Mesothelial cell of epicardium (in vitro differentiated cells): ENCODE data around the gene KRT84. TPM values are rescaled to one million over a fixed set of nuclear protein-coding genes. Genes with fewer than 3 reads are reported as not detected.

ENCODE experiments used
- DNase-seq, 2 experiments: peaks; one replicate each; pipeline ENCODE4 v3.0.0; 2021; ENCODE audit warnings: low spot score in 2 of 2; ENCODE audit not compliant: unreplicated experiment in 2 of 2
- H3K27ac Mint-ChIP-seq: 2 replicates; pipeline ENCODE4 v1.8.0; 2021; ENCODE audit warnings: mixed read lengths
- H3K27me3 Mint-ChIP-seq: 2 replicates; pipeline ENCODE4 v1.8.0; 2021; ENCODE audit warnings: low read depth, mixed read lengths
- H3K36me3 Mint-ChIP-seq: 2 replicates; pipeline ENCODE4 v1.8.0; 2021; ENCODE audit warnings: mixed read lengths
- H3K4me1 Mint-ChIP-seq: 2 replicates; pipeline ENCODE4 v1.8.0; 2021; ENCODE audit warnings: mixed read lengths
- H3K4me3 Mint-ChIP-seq: 2 replicates; pipeline ENCODE4 v1.8.0; 2021; ENCODE audit warnings: mild to moderate bottlenecking, moderate library complexity, mixed read lengths
- H3K9me3 Mint-ChIP-seq: 2 replicates; pipeline ENCODE4 v1.8.0; 2021; ENCODE audit warnings: mixed read lengths
- CTCF ChIP-seq: fragments of 200-600 bp; sonication (generic); IDR thresholded peaks from one replicate; pipeline ENCODE4 v1.5.0; 2021; ENCODE audit warnings: antibody characterized with exemption; ENCODE audit not compliant: unreplicated experiment
- total RNA-seq: library from RNA; stranded (reverse); gene quantifications from 3 replicates; pipeline ENCODE4 v1.2.1, GENCODE V29; 2021

The KRT84 gene
- total RNA-seq, 1 donor from 2014 or later = not detected

GRCh38 chr12:52369211-52369610 lies 16.2 kb downstream of the KRT84 start:
- peaks cover 4% of the 10 kb centered on the region for H3K4me1 Mint-ChIP-seq
- H3K27me3 Mint-ChIP-seq = peaks cover 31% of the 10 kb centered on the region
- no peak overlapping the region for H3K4me3 Mint-ChIP-seq
- no peaks in the 10 kb centered on the region for H3K36me3 Mint-ChIP-seq
- H3K27ac Mint-ChIP-seq = no peak overlapping the region
- H3K9me3 Mint-ChIP-seq = peaks cover 5% of the 10 kb centered on the region
- no peak for TF ChIP-seq CTCF
- DNase-seq = no peak

- no peaks in the 10 kb centered on the region for H3K36me3 Mint-ChIP-seq
- no peaks in the 10 kb centered on the region for H3K9me3 Mint-ChIP-seq
- H3K27ac Mint-ChIP-seq = no peak overlapping the region
- TF ChIP-seq CTCF = no peak
- H3K4me3 Mint-ChIP-seq = no peak overlapping the region
- H3K4me1 Mint-ChIP-seq = peaks cover 4% of the 10 kb centered on the region
- H3K27me3 Mint-ChIP-seq = peaks cover 36% of the 10 kb centered on the region
- no peak for DNase-seq
Observed at GRCh38 chr12:52368508-52368907, 16.9 kb downstream of the KRT84 start.

- Mint-ChIP-seq H3K27me3 (peaks cover 39% of the 10 kb centered on the region), H3K4me1 (peaks cover 4% of the 10 kb centered on the region), H3K36me3 (no peaks in the 10 kb centered on the region), H3K4me3 (no peak overlapping the region), H3K9me3 (no peaks in the 10 kb centered on the region), H3K27ac (no peak overlapping the region)
- no peak for DNase-seq
- no peak for TF ChIP-seq CTCF
Observed at GRCh38 chr12:52367876-52368275, 17.6 kb downstream of the KRT84 start.

- Mint-ChIP-seq H3K4me3 (no peak within 1 kb of the TSS), H3K27me3 (peaks cover 40% of the 10 kb centered on the region), H3K9me3 (no peaks in the 10 kb centered on the region), H3K36me3 (no peaks in the 10 kb centered on the region), H3K4me1 (peaks cover 4% of the 10 kb centered on the region), H3K27ac (no peak within 1 kb of the TSS)
- no peak for TF ChIP-seq CTCF
- DNase-seq = no peak
Observed at GRCh38 chr12:52366738-52367485, 18.5 kb downstream of the KRT84 start, which contains the start of gene KRT85. TSS of gene KRT85 (minus strand) at chr12:52367481. CDS start at chr12:52367405, 76 bp downstream.

- Mint-ChIP-seq H3K9me3 (no peaks in the 10 kb centered on the region), H3K4me3 (no peak overlapping the region), H3K36me3 (no peaks in the 10 kb centered on the region), H3K27me3 (peaks cover 34% of the 10 kb centered on the region), H3K27ac (no peak overlapping the region), H3K4me1 (peaks cover 12% of the 10 kb centered on the region)
- DNase-seq = no peak
- TF ChIP-seq CTCF = no peak
Observed at GRCh38 chr12:52364901-52365489, 20.5 kb downstream of the KRT84 start.
